ENCODE measurements around the gene HCN2. TPM values are rescaled to one million over a fixed set of nuclear protein-coding genes. Genes with fewer than 3 reads are reported as not detected.

Gene HCN2
- total and polyA plus RNA-seq, 2 of the 13 experiments (the other 11 are each of a cell fraction or from before 2014, with no cell fraction given) = 0.01 TPM; not detected in 1

- TF ChIP-seq, protein P1, sequence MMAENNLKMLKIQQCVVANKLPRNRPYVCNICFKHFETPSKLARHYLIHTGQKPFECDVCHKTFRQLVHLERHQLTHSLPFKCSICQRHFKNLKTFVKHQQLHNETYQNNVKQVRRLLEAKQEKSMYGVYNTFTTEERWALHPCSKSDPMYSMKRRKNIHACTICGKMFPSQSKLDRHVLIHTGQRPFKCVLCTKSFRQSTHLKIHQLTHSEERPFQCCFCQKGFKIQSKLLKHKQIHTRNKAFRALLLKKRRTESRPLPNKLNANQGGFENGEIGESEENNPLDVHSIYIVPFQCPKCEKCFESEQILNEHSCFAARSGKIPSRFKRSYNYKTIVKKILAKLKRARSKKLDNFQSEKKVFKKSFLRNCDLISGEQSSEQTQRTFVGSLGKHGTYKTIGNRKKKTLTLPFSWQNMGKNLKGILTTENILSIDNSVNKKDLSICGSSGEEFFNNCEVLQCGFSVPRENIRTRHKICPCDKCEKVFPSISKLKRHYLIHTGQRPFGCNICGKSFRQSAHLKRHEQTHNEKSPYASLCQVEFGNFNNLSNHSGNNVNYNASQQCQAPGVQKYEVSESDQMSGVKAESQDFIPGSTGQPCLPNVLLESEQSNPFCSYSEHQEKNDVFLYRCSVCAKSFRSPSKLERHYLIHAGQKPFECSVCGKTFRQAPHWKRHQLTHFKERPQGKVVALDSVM (CRISPR knock-in tag; IDR thresholded peaks at IDR 0.05) = no peak
- TF ChIP-seq E2F2 (CRISPR knock-in tag; IDR thresholded peaks at IDR 0.05; ENCODE audit: borderline replicate concordance) (no peak), KMT2B (CRISPR knock-in tag; IDR thresholded peaks at IDR 0.05) (peak; percentile 37; the same call in 1 of the 2 replicates), ZNF275 (CRISPR knock-in tag; IDR thresholded peaks at IDR 0.05; ENCODE audit: borderline replicate concordance) (no peak), CBX2 (IDR thresholded peaks at IDR 0.05; ENCODE audit: low read depth, low read length) (no peak), CBX2 (CRISPR knock-in tag; IDR thresholded peaks at IDR 0.05; ENCODE audit: low read depth) (no peak), ETS1 (CRISPR knock-in tag; IDR thresholded peaks at IDR 0.05) (no peak), ZNF883 (CRISPR knock-in tag; IDR thresholded peaks at IDR 0.05; ENCODE audit: not compliant biosample characterization) (no peak), CHD2 (IDR thresholded peaks at IDR 0.05; ENCODE audit: low read depth, low read length) (0 out of 2 replicates have a peak, but pooled peaks have one; percentile 19), FOXO1 (CRISPR knock-in tag; IDR thresholded peaks at IDR 0.05) (no peak), SNAI1 (CRISPR knock-in tag; IDR thresholded peaks at IDR 0.05; ENCODE audit: borderline replicate concordance) (no peak), AKAP8 (CRISPR knock-in tag; IDR thresholded peaks at IDR 0.05) (no peak), ZNF230 (CRISPR knock-in tag; IDR thresholded peaks at IDR 0.05) (no peak), E2F1 (CRISPR knock-in tag; IDR thresholded peaks at IDR 0.05) (peak; percentile 65; the same call in 1 of the 2 replicates), MXI1 (IDR thresholded peaks at IDR 0.05; ENCODE audit: borderline replicate concordance, low read depth, low read length) (peak; percentile 92), ZNF468 (CRISPR knock-in tag; IDR thresholded peaks at IDR 0.05) (no peak)
- TF ChIP-seq, protein P2, sequence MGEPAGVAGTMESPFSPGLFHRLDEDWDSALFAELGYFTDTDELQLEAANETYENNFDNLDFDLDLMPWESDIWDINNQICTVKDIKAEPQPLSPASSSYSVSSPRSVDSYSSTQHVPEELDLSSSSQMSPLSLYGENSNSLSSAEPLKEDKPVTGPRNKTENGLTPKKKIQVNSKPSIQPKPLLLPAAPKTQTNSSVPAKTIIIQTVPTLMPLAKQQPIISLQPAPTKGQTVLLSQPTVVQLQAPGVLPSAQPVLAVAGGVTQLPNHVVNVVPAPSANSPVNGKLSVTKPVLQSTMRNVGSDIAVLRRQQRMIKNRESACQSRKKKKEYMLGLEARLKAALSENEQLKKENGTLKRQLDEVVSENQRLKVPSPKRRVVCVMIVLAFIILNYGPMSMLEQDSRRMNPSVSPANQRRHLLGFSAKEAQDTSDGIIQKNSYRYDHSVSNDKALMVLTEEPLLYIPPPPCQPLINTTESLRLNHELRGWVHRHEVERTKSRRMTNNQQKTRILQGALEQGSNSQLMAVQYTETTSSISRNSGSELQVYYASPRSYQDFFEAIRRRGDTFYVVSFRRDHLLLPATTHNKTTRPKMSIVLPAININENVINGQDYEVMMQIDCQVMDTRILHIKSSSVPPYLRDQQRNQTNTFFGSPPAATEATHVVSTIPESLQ (CRISPR knock-in tag; conservative IDR thresholded peaks at IDR 0.05) = 0 out of 2 replicates have a peak, but pooled peaks have one; percentile 32
- TF ChIP-seq, protein P3, sequence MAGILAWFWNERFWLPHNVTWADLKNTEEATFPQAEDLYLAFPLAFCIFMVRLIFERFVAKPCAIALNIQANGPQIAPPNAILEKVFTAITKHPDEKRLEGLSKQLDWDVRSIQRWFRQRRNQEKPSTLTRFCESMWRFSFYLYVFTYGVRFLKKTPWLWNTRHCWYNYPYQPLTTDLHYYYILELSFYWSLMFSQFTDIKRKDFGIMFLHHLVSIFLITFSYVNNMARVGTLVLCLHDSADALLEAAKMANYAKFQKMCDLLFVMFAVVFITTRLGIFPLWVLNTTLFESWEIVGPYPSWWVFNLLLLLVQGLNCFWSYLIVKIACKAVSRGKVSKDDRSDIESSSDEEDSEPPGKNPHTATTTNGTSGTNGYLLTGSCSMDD (CRISPR knock-in tag; IDR thresholded peaks at IDR 0.05) = no peak
Measured at GRCh38 chr19:633068-633785, 43.5 kb downstream of the HCN2 start, which contains the start of gene POLRMT (continued).

Measured in HepG2 (cell line).